Retinal pigment epithelial cell (primary cell): ENCODE results near the gene MAPK12.

ENCODE experiments used
- DNase-seq: peaks from one replicate; pipeline ENCODE4 v3.0.0-alpha.2; 2010; ENCODE audit warnings: low read depth
- H3K4me3 ChIP-seq: 2 replicates; pipeline ENCODE4 v1.5.1; 2011; ENCODE audit warnings: mild to moderate bottlenecking, low read length, control low read depth, moderate library complexity
- TF ChIP-seq, protein P1 (sequence below): conservative IDR thresholded peaks from 2 replicates; pipeline ENCODE4 v1.5.1; 2011; ENCODE audit warnings: low read depth, low read length, control low read depth, inconsistent platforms

The MAPK12 gene

GRCh38 chr22:50261615-50262459 is at the start of gene MAPK12:
TSS of gene MAPK12 (minus strand) at chr22:50261683. CDS start at chr22:50261509, 174 bp downstream.
- peak within 1 kb of the TSS; percentile 53 for H3K4me3 ChIP-seq
- DNase-seq, result no peak
- TF ChIP-seq, protein P1, sequence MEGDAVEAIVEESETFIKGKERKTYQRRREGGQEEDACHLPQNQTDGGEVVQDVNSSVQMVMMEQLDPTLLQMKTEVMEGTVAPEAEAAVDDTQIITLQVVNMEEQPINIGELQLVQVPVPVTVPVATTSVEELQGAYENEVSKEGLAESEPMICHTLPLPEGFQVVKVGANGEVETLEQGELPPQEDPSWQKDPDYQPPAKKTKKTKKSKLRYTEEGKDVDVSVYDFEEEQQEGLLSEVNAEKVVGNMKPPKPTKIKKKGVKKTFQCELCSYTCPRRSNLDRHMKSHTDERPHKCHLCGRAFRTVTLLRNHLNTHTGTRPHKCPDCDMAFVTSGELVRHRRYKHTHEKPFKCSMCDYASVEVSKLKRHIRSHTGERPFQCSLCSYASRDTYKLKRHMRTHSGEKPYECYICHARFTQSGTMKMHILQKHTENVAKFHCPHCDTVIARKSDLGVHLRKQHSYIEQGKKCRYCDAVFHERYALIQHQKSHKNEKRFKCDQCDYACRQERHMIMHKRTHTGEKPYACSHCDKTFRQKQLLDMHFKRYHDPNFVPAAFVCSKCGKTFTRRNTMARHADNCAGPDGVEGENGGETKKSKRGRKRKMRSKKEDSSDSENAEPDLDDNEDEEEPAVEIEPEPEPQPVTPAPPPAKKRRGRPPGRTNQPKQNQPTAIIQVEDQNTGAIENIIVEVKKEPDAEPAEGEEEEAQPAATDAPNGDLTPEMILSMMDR, result no peak

DNA sequence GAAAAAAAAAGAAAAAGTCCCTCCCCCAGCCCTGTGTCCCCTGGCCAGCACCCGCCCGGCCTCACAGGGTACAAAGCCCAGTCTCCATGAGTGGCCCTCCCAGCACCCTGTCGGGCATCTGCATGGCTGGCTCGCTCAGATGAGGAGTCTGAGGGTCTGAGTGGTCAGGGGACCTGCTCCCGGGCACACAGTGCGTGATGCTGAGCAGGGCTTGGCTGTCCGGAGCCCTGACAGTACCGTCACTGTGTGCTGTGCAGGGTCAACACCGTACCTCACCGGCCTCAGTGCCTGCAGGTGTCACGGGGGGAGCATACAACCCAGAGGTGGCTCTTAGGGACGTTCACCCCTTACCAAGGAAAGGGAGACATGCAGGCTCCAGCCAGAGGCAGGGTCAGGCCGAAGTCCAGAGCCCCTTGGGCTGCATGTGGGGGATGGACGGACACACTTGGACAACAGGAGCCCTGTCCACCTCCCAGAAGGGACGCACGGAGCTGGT is 49.5 kb upstream of the MAPK12 start:
- no peak for DNase-seq
- TF ChIP-seq, protein P1, result no peak
- no peak overlapping the region for H3K4me3 ChIP-seq

DNA sequence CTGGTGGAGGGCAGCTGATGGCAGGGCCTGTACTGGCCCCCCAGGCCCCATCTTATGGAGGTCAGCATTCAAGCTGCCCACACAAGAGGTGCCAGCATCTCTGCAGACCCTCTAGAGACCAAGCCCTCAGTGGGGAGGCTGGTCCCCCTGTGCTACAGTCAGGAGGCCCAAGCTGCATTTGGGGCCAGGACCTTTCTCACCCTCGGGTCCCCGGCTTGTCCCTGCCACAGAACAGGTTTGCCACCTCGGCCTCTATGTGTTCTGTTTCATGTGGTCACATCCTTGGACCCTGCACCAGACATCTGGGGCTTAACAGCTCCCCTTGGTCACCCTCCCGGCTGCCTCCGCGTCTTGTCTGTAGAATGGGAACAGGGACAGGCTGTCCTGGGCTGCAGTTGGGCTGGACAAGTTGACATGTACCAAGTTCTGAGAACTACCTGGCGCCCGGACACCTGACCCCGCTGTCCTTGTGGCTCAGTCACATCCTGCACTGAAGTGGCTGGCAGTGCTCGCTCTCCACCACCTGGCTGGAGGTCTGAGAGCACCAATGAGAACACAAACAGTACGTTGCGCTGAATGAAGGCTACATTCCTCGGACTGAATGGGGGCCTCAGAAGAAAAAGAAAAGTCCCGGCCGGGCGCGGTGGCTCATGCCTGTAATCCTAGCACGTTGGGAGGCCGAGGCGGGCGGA is 48.7 kb upstream of the MAPK12 start:
- DNase-seq, result no peak
- H3K4me3 ChIP-seq, result no peak overlapping the region
- TF ChIP-seq, protein P1, result no peak

GRCh38 chr22:50309601-50309991 is 48.1 kb upstream of the MAPK12 start:
- TF ChIP-seq, protein P1, result no peak
- H3K4me3 ChIP-seq, result no peak overlapping the region
- DNase-seq, result no peak

GRCh38 chr22:50308986-50309600 is 47.6 kb upstream of the MAPK12 start:
- DNase-seq, result no peak
- TF ChIP-seq, protein P1, result no peak

GRCh38 chr22:50308597-50308935 is 47.1 kb upstream of the MAPK12 start:
- no peak for DNase-seq

More at GRCh38 chr22:50308986-50309600, 47.6 kb upstream of the MAPK12 start:
- no peak overlapping the region for H3K4me3 ChIP-seq

More at GRCh38 chr22:50308597-50308935, 47.1 kb upstream of the MAPK12 start:
- TF ChIP-seq, protein P1, result no peak
- no peak overlapping the region for H3K4me3 ChIP-seq
